Central memory CD4-positive, alpha-beta T cell (primary cell): ENCODE measurements around the gene DYNC2H1.

Source experiments
- DNase-seq: peaks from one replicate; pipeline ENCODE4 v3.0.0; 2022

DYNC2H1 gene

DNA sequence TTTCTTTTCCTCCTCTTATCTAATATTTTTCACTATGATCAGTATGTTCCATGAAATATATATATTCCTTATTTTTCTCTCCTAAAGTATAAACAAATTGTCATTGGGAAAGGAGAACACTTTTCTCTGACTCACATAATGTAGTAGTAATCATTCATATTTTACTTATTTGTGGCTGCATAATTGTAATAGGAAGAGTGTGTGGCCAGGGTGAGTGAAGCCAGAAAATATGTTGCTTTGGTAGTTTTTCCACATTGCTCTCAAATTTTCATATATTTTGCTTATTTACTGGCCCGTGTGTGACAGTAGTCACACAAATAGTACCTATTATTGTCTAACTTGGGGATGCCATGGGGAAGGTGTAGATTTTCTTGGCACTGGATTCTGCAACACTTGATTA is 172.1 kb downstream of the DYNC2H1 start:
- no peak for DNase-seq

DNA sequence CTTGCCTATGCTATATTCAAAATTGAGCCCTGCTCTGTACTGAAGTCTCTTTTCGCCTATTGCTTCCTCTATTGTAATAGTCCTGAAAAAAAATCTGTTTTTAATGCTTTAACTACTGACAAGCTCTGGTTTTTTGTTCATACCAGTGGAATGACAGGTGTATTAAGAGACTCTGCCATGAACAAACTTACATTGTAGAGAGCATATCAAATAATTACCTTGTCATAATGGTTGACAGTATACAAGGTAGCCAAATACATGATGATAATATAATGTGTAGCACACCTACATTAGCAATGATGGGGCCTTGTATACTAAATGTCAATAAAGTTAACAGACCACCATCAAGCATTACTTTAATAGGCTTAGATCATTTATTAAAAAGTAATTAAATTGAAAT is 175.0 kb downstream of the DYNC2H1 start:
- no peak for DNase-seq

DNA sequence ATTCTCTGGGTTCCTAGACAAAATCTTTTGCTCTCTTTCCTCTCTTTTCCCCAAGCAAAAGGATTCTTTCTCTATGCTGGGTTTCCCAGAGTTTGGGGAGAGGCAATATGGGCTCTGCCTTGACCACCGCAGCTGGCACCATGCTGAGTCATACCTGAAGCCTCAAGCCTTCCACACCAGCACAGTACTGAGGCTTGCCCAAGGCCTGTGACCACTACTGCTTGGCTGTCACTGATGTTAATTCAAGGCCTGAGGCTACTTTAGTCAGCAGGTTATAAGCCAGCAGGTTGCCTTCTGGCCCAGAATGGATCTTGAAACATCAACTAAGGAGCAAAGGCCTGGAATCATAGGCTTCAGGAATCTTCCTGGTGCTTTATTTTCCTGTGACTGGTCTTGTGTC is 185.3 kb downstream of the DYNC2H1 start:
- no peak for DNase-seq

DNA sequence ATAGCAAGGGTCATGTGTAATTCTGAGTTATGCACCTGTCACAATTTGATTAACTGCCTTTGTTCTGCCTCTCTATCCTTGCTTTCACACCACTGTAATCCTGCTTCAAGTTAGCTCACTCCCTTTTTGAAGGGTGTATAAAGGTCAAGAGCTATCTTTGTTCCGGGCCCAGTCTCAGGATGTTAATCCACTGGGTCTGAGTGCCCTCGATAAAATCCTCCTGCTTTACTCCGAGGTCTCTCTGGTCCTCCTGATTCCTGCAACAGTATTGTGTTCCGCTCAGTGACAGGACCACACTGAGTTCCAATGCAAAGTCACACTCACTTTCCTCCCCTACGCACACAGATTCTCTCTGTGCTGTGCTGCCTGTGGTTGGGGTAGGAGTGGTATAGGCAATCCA is 186.5 kb downstream of the DYNC2H1 start:
- DNase-seq, result no peak

DNA sequence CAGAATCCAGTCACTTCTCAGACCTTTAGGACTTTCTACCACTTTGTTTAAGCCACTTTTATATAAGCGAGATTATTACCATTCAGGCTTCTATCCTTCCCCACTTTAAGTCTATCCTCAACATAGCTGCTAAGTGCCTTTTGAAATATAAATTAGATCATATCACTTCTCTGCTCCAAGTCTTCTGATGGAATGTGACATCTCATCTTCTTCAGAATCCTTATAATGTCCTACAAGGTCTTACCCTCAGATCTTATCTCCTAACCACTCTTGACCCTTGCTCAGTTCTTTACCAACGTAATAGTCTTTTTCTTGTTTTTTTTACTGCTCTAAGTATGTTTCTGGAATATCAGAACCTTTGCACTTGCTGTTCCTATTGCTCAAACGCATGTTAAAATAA is 188.7 kb downstream of the DYNC2H1 start:
- no peak for DNase-seq

DNA sequence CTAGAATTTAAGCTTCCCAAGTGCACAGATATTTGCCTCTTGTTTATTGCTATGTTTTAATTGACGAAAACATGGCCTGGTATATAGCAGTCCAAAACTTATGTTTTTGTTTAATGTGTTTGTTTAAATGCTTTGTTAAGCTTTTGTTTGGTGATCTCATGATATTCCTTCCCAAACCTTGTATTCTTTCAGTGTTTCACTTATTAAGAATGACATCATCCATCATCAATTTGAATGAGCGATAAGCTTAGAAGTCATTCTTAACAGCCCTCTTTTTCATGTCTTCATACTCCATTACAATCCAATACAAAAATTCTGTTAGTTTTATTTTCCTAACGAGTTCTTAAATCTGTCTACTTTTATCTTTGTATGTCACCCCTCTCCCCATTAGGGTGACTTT is 206.0 kb downstream of the DYNC2H1 start:
- DNase-seq, result no peak

DNA sequence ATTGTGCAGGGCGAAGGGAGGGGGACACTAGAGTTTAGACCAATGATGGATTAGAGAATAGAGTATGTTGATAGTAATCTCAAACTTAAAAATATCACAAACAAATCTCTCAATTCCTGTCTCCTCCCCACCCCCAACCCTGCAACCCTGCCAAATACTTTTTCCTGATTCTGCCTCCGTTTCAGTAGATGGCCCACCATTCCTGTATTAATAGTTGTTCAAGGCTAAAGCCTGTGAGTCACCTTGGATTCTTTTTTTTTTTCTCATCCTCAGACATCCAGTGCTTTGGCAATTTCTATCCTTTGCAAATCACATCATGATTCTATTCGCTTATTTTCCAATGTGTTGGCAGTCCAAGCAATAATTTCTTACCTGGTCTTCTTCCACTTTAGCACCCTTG is 207.9 kb downstream of the DYNC2H1 start:
- no peak for DNase-seq

DNA sequence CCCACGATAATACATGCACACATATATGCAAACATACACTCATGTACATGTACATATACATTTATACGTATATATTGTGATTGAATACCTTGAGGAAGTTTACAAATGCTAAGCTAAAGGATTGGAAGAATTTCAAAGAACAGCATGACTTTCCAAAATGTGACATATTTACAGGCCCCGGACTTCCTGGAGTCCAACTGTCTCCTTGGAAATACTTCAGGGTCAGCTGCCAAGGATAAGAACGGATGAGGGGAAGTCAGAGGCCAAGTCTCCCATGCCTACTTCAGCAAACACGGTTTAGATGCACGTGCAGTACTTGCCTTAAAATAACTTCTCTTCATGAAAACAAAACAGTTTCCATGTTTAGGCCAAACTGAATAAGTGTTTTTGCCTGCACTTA is 213.6 kb downstream of the DYNC2H1 start:
- DNase-seq, result no peak

DNA sequence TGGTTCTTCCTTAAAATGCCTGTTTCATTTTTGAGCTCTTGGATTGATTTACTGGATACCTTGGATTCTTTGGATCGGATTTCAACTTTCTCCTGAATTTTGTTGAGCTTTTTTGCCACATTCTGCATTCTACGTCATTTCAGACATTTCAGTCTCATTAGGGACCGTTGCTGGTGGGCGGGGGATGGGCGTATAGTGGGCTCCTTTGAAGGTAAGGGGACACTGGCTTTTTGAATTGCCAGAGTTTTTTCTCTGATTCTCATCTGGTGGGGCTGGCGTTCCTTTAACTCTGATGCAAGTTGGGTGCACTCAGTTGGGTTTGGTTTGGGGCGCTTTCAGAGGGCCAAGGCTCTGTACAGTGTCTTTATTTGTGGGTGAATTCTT is 216.5 kb downstream of the DYNC2H1 start:
- DNase-seq, result no peak

DNA sequence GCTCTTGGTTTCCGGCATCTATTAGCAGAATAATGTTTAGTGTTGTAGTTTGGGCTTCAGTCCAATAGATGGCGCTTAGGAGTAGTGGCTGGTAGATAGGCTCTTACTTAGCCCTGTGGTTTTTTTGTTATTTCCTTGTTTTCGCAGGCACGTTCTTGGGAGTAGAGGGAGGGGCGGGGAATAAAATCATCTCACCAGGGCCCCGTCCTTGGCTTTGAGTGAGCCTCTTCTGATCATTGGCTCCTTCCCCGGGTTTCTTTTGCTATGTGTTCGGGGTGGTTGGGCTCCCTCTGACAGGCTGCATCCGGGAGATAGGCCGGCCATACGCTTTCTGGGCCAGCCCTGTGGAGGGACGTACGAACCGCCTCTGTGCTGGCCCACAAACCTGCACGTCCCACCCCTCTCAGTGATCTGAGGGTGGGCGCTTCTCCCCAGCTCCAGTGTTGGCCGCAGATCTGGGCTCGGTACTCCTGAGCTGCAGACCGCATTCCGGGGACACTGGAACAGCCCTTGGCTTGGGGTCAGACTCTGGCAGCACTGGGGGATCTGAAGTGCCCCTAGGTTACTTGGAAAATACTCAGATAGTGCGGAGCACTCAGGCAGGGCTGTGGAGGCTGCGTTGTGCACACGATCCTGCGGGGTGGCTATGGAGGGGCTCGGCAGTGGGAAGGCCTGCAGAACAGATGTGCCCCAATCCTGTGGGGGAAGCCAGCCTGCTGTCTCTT is 217.0 kb downstream of the DYNC2H1 start:
- peak; percentile 33 for DNase-seq

DNA sequence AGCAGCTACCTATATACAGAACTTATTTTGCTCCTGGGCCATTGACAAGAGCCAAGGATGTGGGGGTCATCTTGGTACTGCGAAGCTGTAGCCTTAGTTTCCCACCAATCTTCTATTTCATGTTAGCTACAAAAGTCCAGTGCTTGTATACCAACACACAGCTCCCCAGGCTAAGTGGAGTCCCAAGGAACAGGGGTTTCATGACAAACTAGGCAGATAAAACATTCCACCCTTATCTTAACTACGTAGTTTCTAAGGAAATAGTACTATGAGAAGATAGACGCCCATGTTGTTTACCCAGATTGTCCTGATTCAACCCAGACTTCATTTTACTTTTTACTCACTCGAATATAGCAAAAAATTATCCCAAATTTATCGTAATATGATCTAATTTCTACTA is 218.5 kb downstream of the DYNC2H1 start:
- no peak for DNase-seq

DNA sequence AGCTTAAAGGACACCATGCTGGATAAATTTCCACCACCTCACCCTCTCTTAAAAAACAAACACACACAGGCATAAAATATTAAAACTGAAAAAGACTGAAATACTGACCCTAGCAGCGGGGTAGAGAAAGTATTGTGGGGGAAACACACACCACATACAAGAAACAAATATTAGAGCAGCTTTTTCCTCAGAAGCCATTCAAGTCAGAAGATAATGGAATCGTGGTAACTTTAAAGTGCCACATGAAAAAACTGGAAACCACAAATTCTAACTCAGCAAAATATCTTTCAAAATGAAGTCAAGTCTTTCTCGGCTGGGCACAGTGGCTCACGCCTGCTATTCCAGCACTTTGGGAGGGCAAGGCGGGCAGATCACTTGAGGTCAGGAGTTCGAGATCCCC is 223.2 kb downstream of the DYNC2H1 start:
- no peak for DNase-seq

DNA sequence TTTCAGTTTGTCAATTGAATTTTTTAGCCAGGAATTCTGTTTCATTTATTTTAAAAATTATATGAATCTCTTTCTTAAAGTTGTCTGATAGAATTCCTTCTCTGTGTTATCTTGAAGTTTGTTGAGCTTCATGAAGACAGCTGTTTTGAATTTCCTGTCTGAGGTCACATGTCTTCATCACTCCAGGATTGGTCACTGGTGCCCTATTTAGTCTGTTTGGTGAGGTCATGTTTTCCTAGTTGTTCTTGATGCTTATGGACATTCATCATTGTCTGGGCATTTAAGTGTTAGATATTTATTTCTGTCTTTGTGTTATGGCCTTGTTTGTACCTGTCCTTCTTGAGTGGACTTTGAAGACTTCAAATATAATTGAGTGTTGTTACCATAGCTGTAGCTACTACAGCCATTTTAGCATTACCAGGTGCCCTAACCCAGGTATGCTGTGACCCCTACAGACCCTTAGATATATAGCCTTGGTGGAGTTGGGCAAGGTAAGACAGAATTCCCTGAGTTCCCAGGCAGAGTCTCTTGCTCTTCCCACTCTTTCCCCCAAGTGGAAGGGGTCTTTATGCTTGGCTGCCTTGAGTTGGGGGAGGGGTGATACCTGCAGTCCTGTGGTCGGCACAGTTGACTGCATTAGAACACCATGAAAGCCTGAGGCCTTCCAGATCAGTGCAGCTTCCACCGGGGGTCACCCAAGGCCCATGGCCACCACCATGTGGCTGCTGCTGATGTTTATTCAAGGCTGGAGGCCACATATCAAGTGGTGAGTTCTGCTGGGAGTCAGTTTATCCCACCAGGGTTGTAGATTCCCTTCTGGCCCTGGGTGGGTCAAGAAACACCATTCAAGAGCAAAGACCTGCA is 229.6 kb downstream of the DYNC2H1 start:
- DNase-seq, result no peak

DNA sequence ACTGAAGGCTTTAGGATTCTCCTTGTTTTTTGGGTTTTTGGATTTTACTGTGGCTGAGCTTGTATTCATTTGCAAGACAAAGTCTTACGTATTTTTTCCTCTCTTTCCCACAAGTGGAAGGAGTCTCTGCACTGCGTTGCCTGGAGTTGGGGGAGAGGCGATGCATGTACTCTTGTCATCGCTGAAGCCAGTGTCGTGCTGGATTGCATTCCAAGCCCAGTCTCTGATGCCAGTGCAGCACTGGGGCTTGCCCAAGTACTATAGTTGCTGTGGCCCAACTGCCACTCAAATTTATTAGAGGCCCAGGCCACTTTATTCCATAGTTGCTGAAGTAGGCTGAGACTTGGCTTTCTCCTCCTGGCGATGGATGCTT is 230.2 kb downstream of the DYNC2H1 start:
- DNase-seq, result no peak

DNA sequence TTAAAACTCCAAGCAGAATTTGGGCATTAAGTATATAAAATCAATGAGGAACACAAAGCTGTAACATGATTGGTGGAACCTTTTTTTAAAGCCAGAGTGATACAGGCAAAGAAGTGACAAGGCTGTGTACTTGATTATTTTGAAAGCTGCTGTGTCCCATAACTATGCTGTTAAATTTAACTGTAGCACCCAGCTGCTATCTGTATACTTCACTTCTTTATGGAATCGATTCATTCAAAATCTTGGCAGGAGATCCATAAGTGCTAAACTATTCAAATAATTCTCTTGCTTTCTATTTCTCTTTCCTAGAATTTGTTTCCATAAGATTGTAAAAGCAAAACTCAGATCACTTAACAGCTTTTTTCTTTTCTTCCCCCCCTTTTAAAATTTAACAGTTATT is 231.7 kb downstream of the DYNC2H1 start:
- DNase-seq, result no peak

DNA sequence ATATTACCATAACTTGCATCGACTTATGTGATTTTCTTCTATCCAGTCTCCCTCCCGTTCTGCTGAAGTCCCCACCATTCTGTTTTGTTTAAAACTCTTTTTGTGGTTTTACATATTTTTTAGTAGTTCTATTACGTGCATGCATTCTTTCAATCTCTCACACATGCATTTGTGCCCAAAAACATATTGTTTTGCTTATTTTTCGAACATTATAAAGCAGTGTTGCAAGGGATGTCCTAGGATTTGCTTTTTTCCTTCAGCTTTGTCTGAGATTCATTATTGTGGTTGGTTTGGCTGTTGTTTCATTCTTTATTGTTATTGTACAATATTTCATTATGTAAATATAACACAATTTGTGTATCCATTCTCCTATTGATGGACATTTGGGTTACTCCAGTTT is 235.7 kb downstream of the DYNC2H1 start:
- no peak for DNase-seq

DNA sequence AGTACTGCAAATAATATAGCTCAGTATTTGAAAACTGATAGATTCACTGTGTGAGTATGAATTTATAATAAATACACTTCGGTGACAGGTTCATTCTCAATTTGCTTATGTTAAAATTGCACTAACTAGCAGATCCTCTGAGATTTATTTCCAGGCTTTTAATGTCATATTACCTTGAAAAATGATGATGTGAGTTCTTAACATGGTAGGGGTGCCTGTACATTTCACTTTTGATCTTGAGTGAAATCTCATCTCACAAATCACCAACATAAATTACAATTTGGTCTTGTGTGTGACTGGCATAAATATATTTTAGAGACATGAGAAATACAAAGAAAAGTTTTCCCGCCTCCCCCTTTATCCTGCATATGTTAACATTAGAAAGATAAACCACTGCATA is 240.4 kb downstream of the DYNC2H1 start:
- no peak for DNase-seq

DNA sequence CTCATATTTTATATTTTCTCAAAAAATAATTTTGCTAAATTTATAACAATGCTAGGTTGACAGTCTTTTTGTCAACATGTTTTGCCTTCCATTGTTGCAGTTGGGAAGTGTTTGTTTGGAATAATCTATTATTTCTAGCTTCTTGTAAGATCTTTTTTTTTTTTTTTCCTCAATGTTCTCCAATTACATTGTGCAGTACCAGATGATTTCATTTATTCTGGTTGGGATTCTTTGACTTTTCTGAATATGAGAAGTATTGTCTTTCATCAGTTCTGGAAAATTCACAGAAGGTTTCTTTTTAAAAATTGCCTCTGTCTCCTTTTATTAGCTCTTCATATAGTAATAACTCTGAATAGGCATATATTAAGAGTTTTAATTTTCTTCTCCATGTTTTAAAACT is 245.4 kb downstream of the DYNC2H1 start:
- DNase-seq, result no peak

DNA sequence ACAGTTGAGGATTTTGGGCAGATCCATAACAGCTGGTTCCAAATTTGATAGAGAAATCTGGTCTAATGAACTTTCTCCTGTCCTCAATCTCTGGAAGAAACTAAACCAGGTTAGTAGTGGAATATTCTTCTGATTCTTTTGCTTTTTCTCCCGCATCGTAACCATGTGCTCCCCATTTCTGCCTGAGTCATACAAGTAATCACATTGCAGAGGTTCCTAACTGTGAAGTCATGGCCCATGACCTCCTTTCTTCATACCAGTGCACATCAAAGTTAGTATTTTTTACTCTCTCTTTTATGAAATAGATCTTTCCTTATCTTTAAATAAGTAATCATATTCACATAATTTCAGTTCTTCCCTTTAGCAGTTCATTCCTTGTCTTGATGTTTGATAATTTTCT is 249.0 kb downstream of the DYNC2H1 start:
- DNase-seq, result no peak

DNA sequence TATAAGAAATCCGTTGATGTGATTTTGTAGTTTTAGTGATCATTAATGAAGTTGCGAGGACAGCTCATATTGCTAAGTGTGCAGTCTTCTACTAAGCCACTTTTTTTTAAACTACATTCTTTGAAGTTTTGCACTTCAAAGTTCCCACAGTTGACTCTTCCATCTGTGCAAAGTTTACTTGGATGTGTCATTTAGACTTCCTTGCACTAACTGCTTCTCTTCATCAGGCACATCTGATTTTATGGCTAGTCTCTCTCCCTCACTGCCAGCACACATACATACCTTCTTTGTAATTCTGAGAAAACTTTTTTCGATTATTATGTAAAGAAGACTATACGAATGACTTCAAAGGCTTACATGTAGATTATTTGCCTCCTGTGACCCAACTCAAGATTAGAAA is 250.0 kb downstream of the DYNC2H1 start:
- no peak for DNase-seq

DNA sequence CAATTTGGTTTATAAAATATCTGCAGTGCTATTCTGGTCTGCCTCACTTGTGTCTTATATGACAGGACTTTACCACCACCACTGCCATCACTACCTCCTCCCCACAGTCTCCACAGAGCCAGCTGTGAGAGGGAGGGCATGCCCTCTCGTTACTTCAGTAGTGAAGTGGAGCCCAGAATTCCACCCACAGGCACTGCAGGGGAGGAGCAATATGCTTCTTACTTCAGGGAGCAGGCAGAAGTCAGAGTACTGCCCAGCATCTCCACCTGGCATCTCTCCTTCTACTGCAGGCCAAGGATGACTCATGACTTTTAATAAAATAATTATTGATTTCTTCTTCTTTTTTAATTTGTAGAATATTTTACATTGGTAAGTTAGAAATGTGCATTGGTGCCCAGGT is 255.5 kb downstream of the DYNC2H1 start:
- DNase-seq, result no peak

DNA sequence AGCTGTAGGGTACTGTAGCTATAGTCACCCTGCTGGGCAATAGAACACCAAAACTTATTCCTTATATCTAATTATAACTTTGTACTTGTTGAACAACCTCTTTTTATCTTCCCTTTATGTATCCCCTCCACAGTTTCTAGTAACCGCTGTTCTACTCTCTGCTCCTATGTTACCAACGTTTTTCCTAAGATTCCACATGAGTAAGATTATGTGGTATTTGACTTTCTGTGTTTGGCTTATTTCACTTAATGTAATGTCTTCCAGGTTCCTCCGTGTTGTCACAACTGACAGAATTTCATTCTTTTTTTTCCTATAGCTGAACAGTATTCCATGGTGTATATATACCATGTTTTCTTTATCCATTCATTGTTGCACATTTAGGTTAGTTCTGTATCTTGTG is 258.4 kb downstream of the DYNC2H1 start:
- no peak for DNase-seq

DNA sequence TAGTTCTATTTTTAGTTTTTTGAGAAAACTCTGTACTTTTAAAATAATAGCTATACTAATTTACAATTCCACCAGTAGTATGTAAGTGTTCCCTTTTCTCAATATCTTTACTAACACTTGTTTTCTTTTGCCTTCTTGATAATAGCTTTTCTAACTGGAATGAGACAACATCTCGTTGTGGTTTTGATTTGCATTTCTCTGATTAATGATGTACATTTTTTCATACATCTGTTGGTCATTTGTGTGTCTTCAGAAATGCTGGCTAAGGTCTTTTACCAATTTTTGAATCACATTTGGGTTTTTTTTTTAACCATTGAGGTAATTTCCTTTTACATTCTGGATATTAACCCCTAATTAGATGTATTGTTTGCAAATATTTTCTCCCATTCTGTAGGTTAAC is 258.9 kb downstream of the DYNC2H1 start:
- no peak for DNase-seq

DNA sequence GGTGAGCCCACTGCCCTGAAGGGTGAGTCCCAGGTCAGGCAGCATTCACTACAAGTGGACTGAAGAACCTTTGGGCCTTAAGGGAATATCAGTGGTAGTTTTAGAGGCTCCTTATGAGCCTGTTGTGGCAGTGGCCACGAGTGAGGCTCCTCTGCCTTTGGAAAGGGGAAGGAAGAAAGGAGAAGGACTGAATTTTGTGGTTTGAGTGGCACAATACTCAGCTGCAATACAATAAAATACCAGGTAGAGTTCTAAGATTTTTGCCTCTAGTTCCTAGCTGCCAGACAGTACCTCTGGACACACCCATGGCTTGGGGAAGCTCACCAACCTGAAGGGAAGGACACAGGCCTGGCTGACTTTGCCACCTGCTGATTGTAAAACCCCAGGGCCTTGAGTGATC is 260.9 kb downstream of the DYNC2H1 start:
- DNase-seq, result no peak

DNA sequence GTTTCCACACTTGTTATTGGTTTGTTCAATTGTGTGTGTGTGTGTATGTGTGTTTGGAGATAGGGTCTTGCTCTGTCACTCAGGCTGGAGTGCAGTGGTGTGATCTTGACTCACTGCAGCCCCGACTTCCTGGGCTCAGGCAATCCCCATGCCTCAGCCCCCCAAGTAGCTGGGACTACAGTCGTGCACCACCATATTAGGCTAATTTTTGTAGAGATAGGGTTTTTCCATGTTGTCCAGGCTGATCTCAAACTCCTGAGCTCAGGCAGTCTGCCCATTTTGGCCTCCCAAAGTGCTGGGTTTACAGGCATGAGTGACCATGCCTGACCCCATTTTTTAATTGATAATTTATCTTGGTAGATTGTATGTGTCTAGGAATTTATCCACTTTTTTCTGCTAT is 263.7 kb downstream of the DYNC2H1 start:
- no peak for DNase-seq
